ENCODE measurements around the gene DSCAM.
"Not testable (repeated sequence)": the region's sequence is repeated elsewhere in the genome, so short reads cannot be mapped to it uniquely, and the experiment has no call there.

DSCAM gene

GRCh38 chr21:40074198-40074597 lies 772.8 kb downstream of the DSCAM start:
- DNase-seq = no peak

- no peak for DNase-seq
These were observed 773.3 kb downstream of the DSCAM start for GRCh38 chr21:40073642-40074041.

- DNase-seq = no peak
These were observed 776.1 kb downstream of the DSCAM start for GRCh38 chr21:40070871-40071270.

GRCh38 chr21:40067751-40068150 lies 779.2 kb downstream of the DSCAM start:
- no peak for DNase-seq

GRCh38 chr21:40066221-40066620 lies 780.7 kb downstream of the DSCAM start:
- DNase-seq = no peak

- no peak for DNase-seq
These were observed 786.8 kb downstream of the DSCAM start for GRCh38 chr21:40060083-40060677.

GRCh38 chr21:40057331-40057730 lies 789.6 kb downstream of the DSCAM start:
- no peak for DNase-seq

- no peak for DNase-seq
These were observed 790.9 kb downstream of the DSCAM start for GRCh38 chr21:40056031-40056430.

- DNase-seq = no peak
These were observed 792.6 kb downstream of the DSCAM start for GRCh38 chr21:40054403-40054802.

GRCh38 chr21:40053007-40053406 lies 794.0 kb downstream of the DSCAM start:
- DNase-seq = no peak

GRCh38 chr21:40052276-40052675 lies 794.7 kb downstream of the DSCAM start:
- no peak for DNase-seq

- DNase-seq = no peak
These were observed 795.2 kb downstream of the DSCAM start for GRCh38 chr21:40051801-40052200.

GRCh38 chr21:40049931-40050290 lies 797.0 kb downstream of the DSCAM start:
- no peak for DNase-seq

GRCh38 chr21:40049031-40049930 lies 797.7 kb downstream of the DSCAM start:
- peak; percentile 55 for DNase-seq

- no peak for DNase-seq
These were observed 798.8 kb downstream of the DSCAM start for GRCh38 chr21:40047993-40048730.

GRCh38 chr21:40047211-40047610 lies 799.7 kb downstream of the DSCAM start:
- DNase-seq = no peak

- DNase-seq = no peak
These were observed 803.1 kb downstream of the DSCAM start for GRCh38 chr21:40043866-40044265.

- DNase-seq = no peak
These were observed 803.5 kb downstream of the DSCAM start for GRCh38 chr21:40043423-40043822.

GRCh38 chr21:40041446-40041845 lies 805.5 kb downstream of the DSCAM start:
- no peak for DNase-seq

- DNase-seq = not testable (repeated sequence)
These were observed 813.7 kb downstream of the DSCAM start for GRCh38 chr21:40033156-40033782.

GRCh38 chr21:40029888-40030287 lies 817.1 kb downstream of the DSCAM start:
- no peak for DNase-seq

GRCh38 chr21:40028393-40028792 lies 818.6 kb downstream of the DSCAM start:
- not testable (repeated sequence) for DNase-seq
